NCI-H748 (cell line): ENCODE results near the gene PKD2L2.
"Not testable (repeated sequence)": the region's sequence is repeated elsewhere in the genome, so short reads cannot be mapped to it uniquely, and the experiment has no call there.

Experiments used
- DNase-seq: peaks from one replicate; lab custom pipeline; 2025; ENCODE audit not compliant: unreplicated experiment; lab: John Stamatoyannopoulos, UW

The PKD2L2 gene

DNA sequence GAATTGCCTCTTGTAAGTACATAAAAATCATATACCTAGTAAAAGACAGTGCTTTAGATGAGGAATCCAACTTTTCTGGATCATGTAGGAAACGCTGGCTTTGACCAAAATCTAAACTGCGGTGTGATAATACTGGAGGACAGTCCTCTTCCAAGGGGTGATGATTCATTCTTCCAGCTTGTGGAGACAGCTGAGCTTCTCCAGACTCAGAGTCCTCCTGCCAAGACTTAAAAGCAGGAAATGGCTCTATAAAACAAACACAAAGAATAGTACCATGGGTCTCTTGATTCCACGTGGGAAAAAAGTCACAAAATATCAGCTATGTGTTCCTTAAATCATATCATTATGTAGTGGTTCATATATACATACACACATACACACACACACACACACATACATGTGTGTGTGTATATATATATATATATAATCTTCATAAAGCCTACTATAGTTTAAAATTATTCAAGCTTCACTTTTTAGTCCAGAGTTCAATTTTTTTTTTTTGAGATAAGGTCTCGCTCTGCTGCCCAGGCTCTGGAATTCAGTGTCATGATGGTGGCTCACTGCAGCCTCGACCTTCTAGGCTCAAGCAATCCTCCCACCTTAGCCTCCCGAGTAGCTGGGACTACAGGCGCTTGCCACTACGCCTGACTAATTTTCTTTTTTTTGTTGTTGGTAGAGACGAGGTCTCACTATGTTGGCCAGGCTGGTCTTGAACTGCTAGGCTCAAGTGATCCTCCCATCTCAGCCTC is 65.0 kb downstream of the PKD2L2 start:
- DNase-seq: no peak

DNA sequence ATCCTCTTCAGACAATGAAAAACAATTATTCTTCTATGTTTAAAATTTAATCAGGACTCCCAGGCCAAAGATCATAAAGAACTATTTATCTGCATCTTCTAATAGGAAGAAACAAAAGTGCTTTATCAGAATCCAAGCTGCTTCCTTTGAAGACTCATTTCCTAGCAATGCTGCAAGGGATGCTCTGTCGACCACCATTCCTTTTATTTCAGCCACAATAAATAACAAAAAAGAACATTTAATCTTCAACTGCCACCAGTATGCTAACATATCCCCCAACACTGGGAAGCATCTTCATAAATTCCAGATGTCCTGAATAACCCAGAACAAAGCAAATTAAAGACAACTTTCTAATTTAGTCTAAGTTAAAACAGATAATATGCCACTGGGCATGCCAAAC is 68.7 kb downstream of the PKD2L2 start:
- no peak for DNase-seq

- no peak for DNase-seq
Observed at GRCh38 chr5:137959488-137959887, 70.2 kb downstream of the PKD2L2 start.

DNA sequence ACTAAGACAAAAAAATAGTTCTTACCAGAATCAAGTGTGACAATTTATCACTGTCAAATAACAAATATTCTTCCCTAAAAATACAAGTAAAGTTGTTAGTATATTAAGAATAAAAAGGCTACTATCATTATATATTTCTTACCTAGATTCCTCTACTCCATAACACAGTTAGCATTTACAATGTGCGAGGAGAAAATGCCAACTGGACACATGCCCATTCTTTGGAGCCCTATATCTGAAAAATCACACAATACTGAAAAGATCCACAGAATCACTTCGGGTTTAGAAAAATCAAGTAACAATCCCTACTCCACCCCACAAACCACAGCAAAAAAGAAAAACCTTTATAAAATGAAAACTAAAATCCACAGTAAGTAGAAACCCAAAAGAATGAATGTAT is 70.9 kb downstream of the PKD2L2 start:
- no peak for DNase-seq

GRCh38 chr5:137960819-137961218 is 71.6 kb downstream of the PKD2L2 start:
- no peak for DNase-seq

GRCh38 chr5:137970384-137970783 is 81.1 kb downstream of the PKD2L2 start:
- not testable (repeated sequence) for DNase-seq

- no peak for DNase-seq
Observed at GRCh38 chr5:137975208-137975607, 86.0 kb downstream of the PKD2L2 start.

GRCh38 chr5:137989419-137989818 is 100.2 kb downstream of the PKD2L2 start:
- no peak for DNase-seq
